ENCODE measurements around the gene CALM3. TPM values are rescaled to one million over a fixed set of nuclear protein-coding genes. Genes with fewer than 3 reads are reported as not detected.
A peak's percentile ranks its signal among the peaks of the same experiment; 100 is the strongest.

CALM3 gene
- total RNA-seq, 1 experiment from 2014 or later = 147 TPM

- no peak for DNase-seq (ENCODE audit: low spot score)
- in situ Hi-C loops (cut with HindIII; ENCODE audit: low sequenced_read_pairs) = no loop called here
Measured at GRCh38 chr19:46630586-46631205, 29.6 kb downstream of the CALM3 start.

DNA sequence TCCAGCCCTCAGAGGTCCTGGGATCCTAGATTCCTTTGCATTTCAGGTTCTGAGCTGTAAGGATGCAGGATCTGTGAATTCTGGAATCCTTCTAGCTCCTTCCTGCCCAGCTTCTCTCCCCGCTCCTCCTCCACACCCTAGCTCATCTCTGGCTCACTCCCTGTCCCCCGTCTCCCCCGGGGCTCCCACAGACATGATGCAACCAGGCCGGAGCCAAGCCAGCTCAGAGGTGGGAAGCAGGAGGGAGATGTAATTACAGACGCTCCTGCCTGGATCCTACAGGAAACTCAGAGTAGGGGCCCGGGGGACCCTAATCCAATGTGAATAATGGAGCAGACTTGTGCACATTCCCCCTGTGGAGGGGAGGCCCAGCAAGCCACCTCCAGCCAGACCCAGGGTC lies 30.4 kb downstream of the CALM3 start:
- in situ Hi-C loops (cut with HindIII; ENCODE audit: low sequenced_read_pairs) = no loop called here

GRCh38 chr19:46633130-46633529 lies 32.0 kb downstream of the CALM3 start:
- no peak for DNase-seq (ENCODE audit: low spot score)
- in situ Hi-C loops (cut with HindIII; ENCODE audit: low sequenced_read_pairs) = no loop called here

More for the DNA sequence above, 30.4 kb downstream of the CALM3 start:
- no peak for DNase-seq (ENCODE audit: low spot score)

DNA sequence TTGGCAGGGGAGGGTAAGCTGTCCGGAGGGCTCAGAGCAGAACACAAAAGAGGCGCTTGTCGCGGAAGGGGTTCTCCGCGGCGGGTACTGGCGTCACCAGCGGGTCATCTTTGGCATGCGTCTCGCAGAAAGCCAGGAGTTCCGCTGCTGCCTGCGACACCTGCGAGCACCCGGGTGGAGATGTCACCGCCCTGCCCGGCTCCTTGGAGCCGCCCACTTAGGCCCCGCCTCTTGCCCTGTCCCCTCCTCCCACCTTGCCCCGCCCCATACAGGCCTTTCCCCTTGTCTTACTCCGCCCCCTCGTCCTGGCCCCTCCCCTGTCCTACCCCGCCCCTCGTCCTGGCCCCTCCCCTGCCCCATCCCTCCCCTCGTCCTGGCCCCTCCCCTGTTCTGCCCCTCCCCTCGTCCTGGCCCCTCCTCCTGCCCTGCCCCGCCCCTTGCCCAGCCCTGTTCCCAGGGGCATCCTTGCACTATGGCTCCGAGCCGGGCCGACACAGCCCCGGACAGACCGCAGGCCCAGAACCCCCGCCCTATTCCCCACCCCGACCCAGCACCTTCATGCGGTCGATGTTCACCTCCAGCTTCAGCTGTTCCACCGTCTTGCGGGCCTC lies 33.0 kb downstream of the CALM3 start:
- DNase-seq (ENCODE audit: low spot score) = peak; percentile 45
- in situ Hi-C loops (cut with HindIII; ENCODE audit: low sequenced_read_pairs) = no loop called here

- in situ Hi-C loops (cut with HindIII; ENCODE audit: low sequenced_read_pairs) = no loop called here
- no peak for DNase-seq (ENCODE audit: low spot score)
Measured at GRCh38 chr19:46634656-46635218, 33.6 kb downstream of the CALM3 start.

GRCh38 chr19:46635920-46636761 lies 35.0 kb downstream of the CALM3 start, which contains the start of gene GNG8:
TSS of gene GNG8 (minus strand) at chr19:46636202. CDS start at chr19:46634682, 1,520 bp downstream.
- in situ Hi-C loops (cut with HindIII; ENCODE audit: low sequenced_read_pairs) = no loop called here
- DNase-seq (ENCODE audit: low spot score) = no peak

DNA sequence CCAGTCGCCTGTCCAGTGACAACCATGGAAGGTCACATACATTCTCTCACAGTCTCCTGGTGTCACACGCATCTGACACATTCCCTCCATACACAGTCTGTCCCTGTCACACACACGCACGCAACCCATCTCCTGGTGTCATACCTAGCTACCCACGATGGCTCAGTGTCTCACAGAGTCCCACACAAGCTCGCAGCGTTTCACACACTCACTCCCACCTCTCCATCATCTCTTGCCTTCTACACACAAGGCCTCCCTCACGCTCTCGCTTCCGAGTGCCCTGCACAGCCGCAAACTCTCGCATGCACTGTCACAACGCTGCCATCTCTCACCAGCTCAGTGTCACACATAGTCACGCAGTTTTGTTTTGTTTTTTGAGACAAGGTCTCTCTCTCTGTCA lies 36.1 kb downstream of the CALM3 start:
- DNase-seq (ENCODE audit: low spot score) = no peak
- in situ Hi-C loops (cut with HindIII; ENCODE audit: low sequenced_read_pairs) = no loop called here

DNA sequence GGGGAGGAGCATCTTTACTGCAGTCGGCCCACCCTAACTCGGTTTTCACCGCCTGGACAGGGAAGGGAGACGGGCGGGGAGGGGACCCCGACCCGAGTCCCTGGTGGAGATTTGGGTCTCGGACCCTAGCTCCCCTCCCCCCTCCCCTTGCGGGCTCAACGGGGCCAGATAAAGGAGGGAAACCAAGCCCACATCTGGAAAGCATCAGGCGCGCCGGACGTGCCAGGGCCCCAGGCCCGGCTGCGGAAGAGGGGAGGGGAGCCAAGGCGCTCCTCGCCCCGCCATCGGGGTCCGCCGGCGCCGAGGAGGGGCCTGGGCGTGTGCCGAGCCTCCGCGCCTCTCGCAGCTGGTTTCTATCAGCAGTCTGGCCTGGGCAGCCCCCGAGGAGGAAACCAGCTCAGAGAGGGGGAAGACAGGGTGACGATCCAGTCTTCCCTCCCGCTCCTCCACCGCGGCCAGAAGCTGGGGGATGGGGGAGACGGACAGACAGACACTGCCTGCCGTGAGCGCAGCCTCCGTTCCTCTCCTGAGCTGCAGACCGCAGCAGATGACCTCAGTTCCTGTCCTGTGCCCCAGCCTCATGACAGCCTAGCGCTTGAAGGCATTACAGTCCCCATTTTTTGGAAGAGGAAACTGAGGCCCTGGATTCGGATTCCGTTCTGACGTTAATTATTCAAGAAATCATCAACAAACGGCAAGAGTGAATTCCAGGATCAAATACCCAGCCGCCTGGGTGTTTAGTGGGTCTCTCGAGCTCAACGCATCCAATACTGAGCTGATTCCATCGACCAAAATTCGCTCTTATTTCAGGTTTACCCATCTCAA lies 38.4 kb downstream of the CALM3 start:
- in situ Hi-C loops (cut with HindIII; ENCODE audit: low sequenced_read_pairs) = no loop called here
- no peak for DNase-seq (ENCODE audit: low spot score)

DNA sequence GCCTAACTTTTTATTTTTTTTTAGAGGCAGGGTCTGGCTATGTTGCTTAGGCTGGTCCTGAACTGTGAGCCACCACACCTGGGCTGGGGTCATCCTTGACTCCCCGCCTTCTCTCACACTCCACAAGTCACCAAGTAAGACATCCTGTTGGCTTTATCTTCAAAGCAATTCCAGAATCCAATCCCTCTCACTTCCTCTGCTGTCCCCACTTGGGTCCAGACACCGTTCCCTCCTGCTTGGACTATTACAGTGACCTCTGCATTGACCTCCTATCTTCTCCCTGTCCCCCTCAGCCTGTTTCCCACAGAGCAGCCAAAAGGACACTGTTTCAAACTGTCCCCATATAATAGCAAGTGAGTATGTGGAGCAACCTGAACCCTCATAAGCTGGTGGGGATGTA lies 39.5 kb downstream of the CALM3 start:
- in situ Hi-C loops (cut with HindIII; ENCODE audit: low sequenced_read_pairs) = no loop called here
- no peak for DNase-seq (ENCODE audit: low spot score)

DNA sequence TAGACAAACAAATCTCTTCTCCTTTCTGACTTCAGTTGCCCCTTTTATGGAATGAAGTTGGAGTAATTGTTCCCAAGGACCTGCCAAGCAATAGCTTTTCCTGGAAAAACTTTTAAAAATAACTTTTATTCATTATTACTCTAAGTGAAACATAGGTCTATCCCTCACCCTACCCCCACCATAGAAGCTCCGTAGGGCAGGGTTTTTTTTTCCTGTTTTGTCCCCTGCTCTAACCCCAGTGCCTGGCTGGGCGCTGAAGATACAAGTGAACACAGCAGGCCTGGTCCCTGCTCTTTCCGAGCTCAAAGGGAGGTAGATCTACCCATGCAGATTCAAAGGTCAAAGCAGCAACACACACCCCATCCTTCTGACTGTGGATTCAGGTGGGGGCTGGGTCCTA lies 43.6 kb downstream of the CALM3 start:
- in situ Hi-C loops (cut with HindIII; ENCODE audit: low sequenced_read_pairs) = no loop called here
- DNase-seq (ENCODE audit: low spot score) = no peak

- no peak for DNase-seq (ENCODE audit: low spot score)
- in situ Hi-C loops (cut with HindIII; ENCODE audit: low sequenced_read_pairs) = no loop called here
Measured at GRCh38 chr19:46646402-46646801, 45.3 kb downstream of the CALM3 start.

DNA sequence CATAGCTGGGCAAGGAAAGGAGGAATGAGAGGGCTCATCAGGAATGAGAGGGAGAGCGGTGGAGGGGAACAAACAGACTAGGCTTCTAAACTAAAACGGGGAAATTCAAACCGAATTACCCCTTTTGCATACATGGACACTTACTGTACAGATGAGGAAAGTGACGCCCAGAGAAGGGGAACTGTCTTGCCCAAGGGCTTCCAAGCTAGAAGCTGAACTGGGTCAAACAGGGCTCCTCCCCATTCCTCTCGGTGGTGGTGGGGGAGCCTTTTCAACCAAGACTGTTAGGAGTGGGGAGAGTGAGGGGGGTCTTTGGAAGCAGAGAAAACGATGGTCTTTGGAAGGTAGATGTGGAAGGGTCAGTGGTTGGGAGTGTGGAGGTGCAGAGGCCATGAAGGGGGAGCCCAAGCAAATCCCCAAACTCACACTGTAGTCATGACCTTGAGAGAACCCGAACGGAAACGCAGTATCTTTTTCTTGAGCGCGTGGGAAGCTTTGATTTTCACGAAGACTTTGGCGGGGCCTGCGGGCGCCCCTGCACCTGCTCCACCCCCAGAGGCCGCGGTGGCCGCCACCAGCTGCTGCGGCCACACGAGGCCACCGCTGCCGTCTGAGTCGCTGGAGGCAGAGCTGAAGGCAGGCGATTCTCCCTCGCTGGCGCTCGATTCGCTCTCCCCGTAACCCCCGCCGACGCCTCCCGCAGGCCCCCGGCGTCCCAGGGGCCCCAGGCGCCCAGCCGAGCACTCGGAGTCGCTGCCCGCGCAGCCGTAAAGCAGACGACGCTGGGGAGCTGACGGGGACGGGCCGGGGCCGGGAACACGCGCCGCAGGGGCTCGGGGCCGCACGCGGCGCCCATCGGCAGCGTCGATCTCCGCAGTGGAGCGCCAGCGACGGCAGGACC lies 47.2 kb downstream of the CALM3 start:
- in situ Hi-C loops (cut with HindIII; ENCODE audit: low sequenced_read_pairs) = no loop called here
- DNase-seq (ENCODE audit: low spot score) = no peak

DNA sequence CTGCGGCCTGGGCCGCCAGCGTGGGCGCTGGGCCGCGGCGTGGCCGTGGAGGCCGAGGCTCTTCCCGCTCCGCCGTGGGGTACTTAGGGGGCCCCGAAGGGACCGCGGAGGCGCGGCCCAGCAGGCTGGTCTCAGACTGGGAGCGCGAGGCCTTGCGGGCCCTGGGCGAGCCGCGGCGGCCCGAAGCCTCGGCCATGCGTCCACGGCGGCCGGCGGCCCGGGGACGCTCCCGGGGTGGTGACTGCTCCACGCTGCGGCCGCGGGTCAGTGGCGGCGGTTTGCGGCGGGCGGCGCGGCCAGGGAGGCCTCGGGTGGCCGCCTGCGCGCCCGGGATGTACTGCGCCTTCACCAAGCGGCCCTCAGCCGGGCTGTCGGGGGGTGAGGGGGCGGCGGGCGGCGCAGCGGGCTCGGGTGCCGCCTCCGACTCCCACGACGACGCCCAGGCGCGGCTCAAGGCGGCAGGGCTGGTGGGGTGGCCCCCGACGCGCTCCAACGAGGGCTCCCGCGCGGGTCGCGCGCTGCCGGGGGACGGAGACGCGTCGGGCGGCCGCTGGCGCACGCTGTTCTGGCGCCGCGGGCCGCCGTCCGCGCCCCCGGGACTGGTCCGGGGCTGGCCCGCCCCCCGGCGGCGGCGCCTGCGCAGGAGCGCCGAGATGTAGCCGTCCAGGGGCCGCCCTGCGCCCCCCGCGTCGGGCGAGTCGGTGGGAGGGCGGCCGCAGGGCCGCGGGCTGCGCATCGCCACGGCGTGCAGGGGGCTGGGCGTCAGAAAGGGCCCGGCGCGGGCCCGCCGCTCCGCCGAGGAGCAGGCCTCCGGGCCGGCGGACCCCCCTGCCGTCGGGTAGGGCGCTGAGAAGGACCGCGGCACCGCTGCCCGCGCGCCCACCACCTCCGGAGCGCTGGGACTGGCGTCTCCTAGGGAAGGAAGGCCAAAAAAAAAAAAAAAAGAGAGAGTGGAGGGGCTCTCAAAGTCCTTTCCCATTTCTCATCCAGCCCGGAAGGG lies 48.1 kb downstream of the CALM3 start:
- DNase-seq (ENCODE audit: low spot score) = no peak
- in situ Hi-C loops (cut with HindIII; ENCODE audit: low sequenced_read_pairs) = no loop called here

DNA sequence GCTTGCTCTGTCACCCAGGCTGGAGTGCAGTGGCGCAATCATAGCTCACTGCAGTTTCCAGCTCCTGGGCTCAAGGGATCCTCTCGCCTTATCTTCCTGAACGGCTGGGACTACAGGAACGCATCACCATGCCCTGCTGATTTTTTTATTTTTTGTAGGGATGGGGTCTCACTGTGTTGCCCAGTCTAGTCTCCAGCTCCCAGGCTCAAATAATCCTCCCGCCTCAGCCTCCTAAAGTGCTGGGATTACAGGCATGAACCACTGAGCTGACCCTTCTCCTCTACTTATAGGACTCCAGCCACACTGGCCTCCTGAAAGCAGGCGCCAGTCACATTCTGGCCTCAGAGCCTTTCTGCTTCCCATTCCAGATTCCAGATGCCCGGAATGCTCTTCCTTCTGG lies 49.3 kb downstream of the CALM3 start:
- in situ Hi-C loops (cut with HindIII; ENCODE audit: low sequenced_read_pairs) = no loop called here
- DNase-seq (ENCODE audit: low spot score) = no peak

DNA sequence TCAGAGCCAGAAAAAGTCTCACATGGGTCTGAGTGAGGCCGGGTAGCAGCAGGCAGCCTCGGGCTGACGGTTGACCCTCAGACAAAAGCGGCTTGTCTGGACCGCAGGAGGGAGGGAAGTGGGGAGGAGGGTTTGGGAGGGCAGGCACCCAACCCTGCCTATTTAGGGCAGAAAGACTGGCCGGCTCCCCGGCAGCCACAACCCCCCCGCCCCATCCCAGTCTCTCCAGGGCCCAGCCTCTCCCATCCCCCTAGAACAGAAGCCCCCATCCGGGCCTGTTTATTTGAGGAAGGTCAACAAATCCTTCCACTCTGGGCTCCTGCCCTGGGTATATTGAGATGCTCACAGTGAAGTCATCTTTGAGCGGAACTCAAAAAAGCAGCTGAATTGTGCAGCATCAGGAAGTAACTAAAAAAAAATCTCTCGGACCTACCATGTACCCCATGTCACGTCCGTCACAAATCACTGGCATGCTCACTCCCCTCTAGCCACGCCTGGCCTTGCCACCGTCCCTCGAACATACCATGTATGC lies 53.6 kb downstream of the CALM3 start:
- in situ Hi-C loops (cut with HindIII; ENCODE audit: low sequenced_read_pairs) = no loop called here
- DNase-seq (ENCODE audit: low spot score) = peak; percentile 31

- in situ Hi-C loops (cut with HindIII; ENCODE audit: low sequenced_read_pairs) = no loop called here
- DNase-seq (ENCODE audit: low spot score) = no peak
Measured at GRCh38 chr19:46656541-46656940, 55.4 kb downstream of the CALM3 start.
